Neuronal stem cell (in vitro differentiated cells): Measurements from ENCODE around the gene PRKN.

ENCODE experiments used
- DNase-seq: peaks from one replicate; pipeline ENCODE4 v3.0.0-alpha.2; 2013; ENCODE audit warnings: low spot score
- H2AFZ ChIP-seq: one replicate; pipeline ENCODE4 v1.6.1; 2013; ENCODE audit warnings: mild to moderate bottlenecking, low read length, inconsistent platforms
- H2AK5ac ChIP-seq: 2 replicates; pipeline ENCODE4 v1.6.1; 2013; ENCODE audit warnings: low read depth, mild to moderate bottlenecking, inconsistent platforms, low read length, moderate library complexity, mixed read lengths
- H2BK120ac ChIP-seq: 2 replicates; pipeline ENCODE4 v1.6.1; 2013; ENCODE audit warnings: low read depth, mild to moderate bottlenecking, inconsistent platforms, low read length, moderate library complexity, mixed read lengths
- H2BK12ac ChIP-seq: one replicate; pipeline ENCODE4 v1.6.1; 2013; ENCODE audit warnings: low read length, inconsistent platforms
- H2BK15ac ChIP-seq: 2 replicates; pipeline ENCODE4 v1.6.1; 2013; ENCODE audit warnings: mild to moderate bottlenecking, low read length, inconsistent platforms, mixed read lengths
- H2BK5ac ChIP-seq: one replicate; pipeline ENCODE4 v1.6.1; 2013; ENCODE audit warnings: inconsistent platforms, mild to moderate bottlenecking, low read length, moderate library complexity
- H3K14ac ChIP-seq: one replicate; pipeline ENCODE4 v1.6.1; 2013; ENCODE audit warnings: low read length, inconsistent platforms
- H3K18ac ChIP-seq: 2 replicates; pipeline ENCODE4 v1.6.1; 2013; ENCODE audit warnings: low read length, inconsistent platforms
- H3K23ac ChIP-seq: 2 replicates; pipeline ENCODE4 v1.6.1; 2013; ENCODE audit warnings: low read depth, mild to moderate bottlenecking, mixed read lengths, low read length, inconsistent platforms; ENCODE audit not compliant: poor library complexity
- H3K27ac ChIP-seq: replicated peaks from 3 replicates; pipeline ENCODE4 v1.5.1; 2013; ENCODE audit warnings: low read length, inconsistent platforms
- H3K27me3 ChIP-seq, 3 experiments: 2 replicates each; pipeline ENCODE4 v1.6.1; 2013; ENCODE audit warnings: low read length in 3 of 3, mild to moderate bottlenecking in 2 of 3, inconsistent platforms in 1 of 3, low read depth in 1 of 3, mixed read lengths in 1 of 3, moderate library complexity in 1 of 3; ENCODE audit not compliant: control insufficient read depth in 3 of 3, insufficient read depth in 3 of 3
- H3K36me3 ChIP-seq, 2 donors: replicated peaks in 1 of 2; 2 replicates each; pipeline ENCODE4 v1.6.1; 2013; ENCODE audit warnings: low read length in 2 of 2; ENCODE audit not compliant: control insufficient read depth in 2 of 2, insufficient read depth in 2 of 2
- H3K4ac ChIP-seq: 2 replicates; pipeline ENCODE4 v1.6.1; 2013; ENCODE audit warnings: inconsistent platforms, mild to moderate bottlenecking, low read length, moderate library complexity
- H3K4me1 ChIP-seq, 2 donors: 1 replicate in 1 of 2; 2 replicates in 1 of 2; pipeline ENCODE4 v1.6.1; 2013; ENCODE audit warnings: low read length in 2 of 2, low read depth in 1 of 2; ENCODE audit not compliant: control insufficient read depth in 2 of 2, insufficient read depth in 1 of 2
- H3K4me2 ChIP-seq: one replicate; pipeline ENCODE4 v1.6.1; 2013; ENCODE audit warnings: mild to moderate bottlenecking, low read length, inconsistent platforms; ENCODE audit not compliant: insufficient read depth, poor library complexity, severe bottlenecking
- H3K4me3 ChIP-seq, 2 donors: 2 replicates each; pipeline ENCODE4 v1.5.1; 2013; ENCODE audit warnings: low read length in 2 of 2, mild to moderate bottlenecking in 2 of 2, inconsistent platforms in 1 of 2, moderate library complexity in 1 of 2
- H3K79me1 ChIP-seq: one replicate; pipeline ENCODE4 v1.6.1; 2013; ENCODE audit warnings: low read depth, mild to moderate bottlenecking, inconsistent platforms, low read length, moderate library complexity
- H3K9ac ChIP-seq: one replicate; pipeline ENCODE4 v1.6.1; 2013; ENCODE audit warnings: mild to moderate bottlenecking, low read depth, low read length, inconsistent platforms; ENCODE audit not compliant: poor library complexity
- H3K9me3 ChIP-seq, 2 donors: replicated peaks in 1 of 2; 2 replicates each; pipeline versions ENCODE3 to v1.6.1; 2013; ENCODE audit warnings: low read length in 2 of 2, mild to moderate bottlenecking in 2 of 2, inconsistent platforms in 1 of 2, low read depth in 1 of 2, mixed read lengths in 1 of 2, moderate library complexity in 1 of 2; ENCODE audit not compliant: control insufficient read depth in 2 of 2, insufficient read depth in 1 of 2
- H4K8ac ChIP-seq: one replicate; pipeline ENCODE4 v1.6.1; 2013; ENCODE audit warnings: low read depth, mild to moderate bottlenecking, inconsistent platforms, low read length, moderate library complexity
- H4K91ac ChIP-seq: one replicate; pipeline ENCODE4 v1.6.1; 2013; ENCODE audit warnings: low read length, low read depth, mild to moderate bottlenecking, inconsistent platforms; ENCODE audit not compliant: poor library complexity
- WGBS, 2 donors: extraction: QIAGEN DNeasy Blood & Tissue Kit; methylation state at CpG; one replicate each; pipeline ENCODE4 v1.1.7; 2013; ENCODE audit warnings: missing lambda C conversion rate in 2 of 2, mixed read lengths in 1 of 2; ENCODE audit not compliant: insufficient read length in 2 of 2, insufficient replicate concordance in 1 of 2; ENCODE audit errors: extremely low coverage in 2 of 2; 5-methylcytosine and 5-hydroxymethylcytosine counted together

The PRKN gene

GRCh38 chr6:162640756-162641155, 86.8 kb downstream of the PRKN start:
- DNase-seq: no peak
- no peak overlapping the region for H2BK120ac ChIP-seq
- no peak overlapping the region for H2BK15ac ChIP-seq
- no peak overlapping the region for H3K4ac ChIP-seq
- no peaks in the 10 kb centered on the region for H3K9me3 ChIP-seq
- no peak overlapping the region for H2BK5ac ChIP-seq
- H3K36me3 ChIP-seq: no peaks in the 10 kb centered on the region
- H3K79me1 ChIP-seq: no peaks in the 10 kb centered on the region
- H3K4me2 ChIP-seq: no peak overlapping the region
- H3K4me3 ChIP-seq: no peak overlapping the region
- H3K27me3 ChIP-seq: no peaks in the 10 kb centered on the region
- H3K18ac ChIP-seq: no peak overlapping the region
- no peak overlapping the region for H4K91ac ChIP-seq
- H3K23ac ChIP-seq: no peak overlapping the region
- H3K14ac ChIP-seq: no peak overlapping the region
- H3K9ac ChIP-seq: no peak overlapping the region
- no peak overlapping the region for H2AFZ ChIP-seq
- H3K27ac ChIP-seq: no peak overlapping the region
- H4K8ac ChIP-seq: no peak overlapping the region
- WGBS, 2 donors: no CpG with 5 or more reads among the region's 1 CpG
- H2BK12ac ChIP-seq: no peak overlapping the region
- H2AK5ac ChIP-seq: no peak overlapping the region
- no peaks in the 10 kb centered on the region for H3K4me1 ChIP-seq

DNA sequence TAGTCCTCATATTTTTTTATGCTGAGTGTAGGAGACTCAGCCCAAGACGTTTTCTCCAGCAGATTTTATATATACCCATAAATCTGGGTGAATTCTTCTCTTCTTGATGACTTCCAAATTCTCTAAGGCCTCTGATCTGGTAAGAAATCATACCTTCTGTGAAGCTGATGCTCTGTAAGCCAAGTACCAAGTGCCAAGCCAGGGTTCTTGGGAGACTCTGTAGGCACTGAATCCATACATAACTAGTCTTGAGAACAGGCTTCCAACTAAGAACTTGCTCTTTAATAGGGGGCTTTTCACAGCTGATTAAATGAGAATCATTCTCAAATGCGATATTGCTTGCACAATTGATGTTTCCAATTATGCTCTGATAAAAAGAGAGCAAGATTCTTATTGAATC, 87.6 kb downstream of the PRKN start:
- Histone ChIP-seq H2AFZ (no peak overlapping the region), H3K14ac (no peak overlapping the region), H2AK5ac (no peak overlapping the region), H3K4me1 (no peaks in the 10 kb centered on the region), H3K9ac (no peak overlapping the region), H4K91ac (no peak overlapping the region), H3K4ac (no peak overlapping the region), H2BK5ac (no peak overlapping the region), H3K79me1 (no peaks in the 10 kb centered on the region), H4K8ac (no peak overlapping the region), H3K9me3 (no peaks in the 10 kb centered on the region), H3K36me3 (no peaks in the 10 kb centered on the region), H3K27me3 (no peaks in the 10 kb centered on the region), H3K27ac (no peak overlapping the region), H2BK15ac (no peak overlapping the region), H3K18ac (no peak overlapping the region), H2BK120ac (no peak overlapping the region), H3K4me3 (no peak overlapping the region), H3K4me2 (no peak overlapping the region), H3K23ac (no peak overlapping the region), H2BK12ac (no peak overlapping the region)
- DNase-seq: no peak
- WGBS, 2 donors: no CpG with 5 or more reads among the region's 2 CpGs

- Histone ChIP-seq H3K9ac (no peak overlapping the region), H3K36me3 (no peaks in the 10 kb centered on the region), H4K8ac (no peak overlapping the region), H2AFZ (no peak overlapping the region), H3K4me1 (no peaks in the 10 kb centered on the region), H3K4me3 (no peak overlapping the region), H3K79me1 (peaks cover 2% of the 10 kb centered on the region), H3K27ac (no peak overlapping the region), H2BK12ac (no peak overlapping the region), H3K18ac (no peak overlapping the region), H2BK15ac (no peak overlapping the region), H4K91ac (no peak overlapping the region), H3K4me2 (no peak overlapping the region), H3K9me3 (no peaks in the 10 kb centered on the region), H3K23ac (no peak overlapping the region), H3K4ac (no peak overlapping the region), H2BK120ac (no peak overlapping the region), H3K27me3 (no peaks in the 10 kb centered on the region), H3K14ac (no peak overlapping the region), H2BK5ac (no peak overlapping the region), H2AK5ac (no peak overlapping the region)
- DNase-seq: no peak
- WGBS, 2 donors: no CpG with 5 or more reads among the region's 7 CpGs
These were observed 88.5 kb downstream of the PRKN start for GRCh38 chr6:162638931-162639574.

DNA sequence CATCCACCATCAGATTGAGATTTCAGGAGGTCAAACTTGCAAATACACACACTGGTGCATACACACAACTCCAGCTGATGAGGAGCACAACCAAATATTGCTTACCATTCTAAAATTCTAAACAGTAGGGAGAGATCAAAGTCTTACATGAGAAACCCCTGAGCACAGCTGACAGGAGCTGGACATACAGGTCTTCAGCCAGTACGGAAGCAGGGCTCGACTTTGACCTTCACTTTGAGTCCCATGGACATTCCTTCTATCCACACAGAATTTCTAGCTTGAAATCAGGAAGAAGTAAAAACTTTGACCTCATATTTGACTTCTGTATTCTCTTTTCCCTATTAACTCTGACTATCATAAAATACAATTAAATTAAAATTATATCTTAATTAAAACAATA, 90.2 kb downstream of the PRKN start:
- peaks cover 0 to under 1% of the 10 kb centered on the region in 2 donors for H3K9me3 ChIP-seq
- H3K23ac ChIP-seq: no peak overlapping the region
- H2BK12ac ChIP-seq: no peak overlapping the region
- no peak overlapping the region for H4K8ac ChIP-seq
- no peak for DNase-seq
- H3K14ac ChIP-seq: no peak overlapping the region
- peaks cover 0 to 2% of the 10 kb centered on the region in 2 donors for H3K4me1 ChIP-seq
- no peaks in the 10 kb centered on the region for H3K27me3 ChIP-seq
- H2AFZ ChIP-seq: no peak overlapping the region
- H3K18ac ChIP-seq: no peak overlapping the region
- no CpG with 5 or more reads among the region's 2 CpGs for WGBS, 2 donors
- H2BK5ac ChIP-seq: no peak overlapping the region
- H3K27ac ChIP-seq: no peak overlapping the region
- H4K91ac ChIP-seq: no peak overlapping the region
- no peak overlapping the region for H3K4ac ChIP-seq
- H3K9ac ChIP-seq: no peak overlapping the region
- peaks cover 2% of the 10 kb centered on the region for H3K79me1 ChIP-seq
- no peak overlapping the region for H3K4me3 ChIP-seq
- no peak overlapping the region for H2BK120ac ChIP-seq
- no peaks in the 10 kb centered on the region for H3K36me3 ChIP-seq
- H3K4me2 ChIP-seq: no peak overlapping the region
- H2AK5ac ChIP-seq: no peak overlapping the region
- H2BK15ac ChIP-seq: no peak overlapping the region
